ENCODE measurements around the gene GRN.
"Not testable (repeated sequence)": the region's sequence is repeated elsewhere in the genome, so short reads cannot be mapped to it uniquely, and the experiment has no call there.

GRN gene

GRCh38 chr17:44389281-44389680 is 44.2 kb downstream of the GRN start, which contains the start of gene ITGA2B:
Gene ITGA2B (minus strand): TSS chr17:44389649. CDS start chr17:44389473, 176 bp downstream.
- ATAC-seq (replicated peaks; ENCODE audit: extremely low read depth, poor library complexity, severe bottlenecking): no peak
- Mint-ChIP-seq H3K4me1 (peaks cover 9% of the 10 kb centered on the region), H3K27me3 (peaks cover 10% of the 10 kb centered on the region), H3K9me3 (no peaks in the 10 kb centered on the region), H3K4me3 (no peak within 1 kb of the TSS), H3K27ac (ENCODE audit: low read depth) (no peak within 1 kb of the TSS), H3K36me3 (ENCODE audit: insufficient read depth) (no peaks in the 10 kb centered on the region)
- DNase-seq (ENCODE audit: low spot score in 2 of 2): no peak

- Mint-ChIP-seq H3K36me3 (ENCODE audit: insufficient read depth) (no peaks in the 10 kb centered on the region), H3K27ac (ENCODE audit: low read depth) (no peak overlapping the region), H3K9me3 (no peaks in the 10 kb centered on the region), H3K4me3 (no peak overlapping the region), H3K4me1 (peaks cover 9% of the 10 kb centered on the region), H3K27me3 (peaks cover 5% of the 10 kb centered on the region)
- DNase-seq (ENCODE audit: low spot score in 2 of 2) (no peak), ATAC-seq (replicated peaks; ENCODE audit: extremely low read depth, poor library complexity, severe bottlenecking) (no peak)
Observed at GRCh38 chr17:44389723-44390202, 44.7 kb downstream of the GRN start.

GRCh38 chr17:44390250-44390870 is 45.3 kb downstream of the GRN start:
- ATAC-seq (replicated peaks; ENCODE audit: extremely low read depth, poor library complexity, severe bottlenecking): no peak
- Mint-ChIP-seq H3K27ac (ENCODE audit: low read depth) (no peak overlapping the region), H3K4me1 (peaks cover 9% of the 10 kb centered on the region), H3K9me3 (no peaks in the 10 kb centered on the region), H3K4me3 (no peak overlapping the region), H3K36me3 (ENCODE audit: insufficient read depth) (peaks cover under 1% of the 10 kb centered on the region), H3K27me3 (no peaks in the 10 kb centered on the region)
- no peak for DNase-seq (ENCODE audit: low spot score in 2 of 2)

GRCh38 chr17:44394112-44394511 is 49.0 kb downstream of the GRN start:
- DNase-seq (ENCODE audit: low spot score in 2 of 2); H3K4me1 Mint-ChIP-seq; H3K9me3 Mint-ChIP-seq; H3K27me3 Mint-ChIP-seq; H3K27ac Mint-ChIP-seq (ENCODE audit: low read depth); ATAC-seq (replicated peaks; ENCODE audit: extremely low read depth, poor library complexity, severe bottlenecking); H3K4me3 Mint-ChIP-seq: not testable (repeated sequence)
- peaks cover 14% of the 10 kb centered on the region for H3K36me3 Mint-ChIP-seq (ENCODE audit: insufficient read depth)

GRCh38 chr17:44394833-44395232 is 49.7 kb downstream of the GRN start:
- DNase-seq (ENCODE audit: low spot score in 2 of 2) (no peak), ATAC-seq (replicated peaks; ENCODE audit: extremely low read depth, poor library complexity, severe bottlenecking) (no peak)
- H3K27ac Mint-ChIP-seq (ENCODE audit: low read depth): no peak overlapping the region
- no peaks in the 10 kb centered on the region for H3K9me3 Mint-ChIP-seq
- H3K36me3 Mint-ChIP-seq (ENCODE audit: insufficient read depth): peaks cover 22% of the 10 kb centered on the region
- H3K4me1 Mint-ChIP-seq: peaks cover under 1% of the 10 kb centered on the region
- no peak overlapping the region for H3K4me3 Mint-ChIP-seq
- no peaks in the 10 kb centered on the region for H3K27me3 Mint-ChIP-seq

GRCh38 chr17:44396946-44397345 is 51.8 kb downstream of the GRN start:
- peaks cover 35% of the 10 kb centered on the region for H3K36me3 Mint-ChIP-seq (ENCODE audit: insufficient read depth)
- no peak overlapping the region for H3K4me3 Mint-ChIP-seq
- peak overlapping the region; percentile 67 for H3K27ac Mint-ChIP-seq (ENCODE audit: low read depth)
- H3K27me3 Mint-ChIP-seq: no peaks in the 10 kb centered on the region
- no peaks in the 10 kb centered on the region for H3K4me1 Mint-ChIP-seq
- no peak for DNase-seq (ENCODE audit: low spot score in 2 of 2)
- no peak for ATAC-seq (replicated peaks; ENCODE audit: extremely low read depth, poor library complexity, severe bottlenecking)
- no peaks in the 10 kb centered on the region for H3K9me3 Mint-ChIP-seq

GRCh38 chr17:44397479-44398440 is 52.7 kb downstream of the GRN start:
- Mint-ChIP-seq H3K4me3 (no peak overlapping the region), H3K36me3 (ENCODE audit: insufficient read depth) (peaks cover 38% of the 10 kb centered on the region), H3K27me3 (no peaks in the 10 kb centered on the region), H3K4me1 (no peaks in the 10 kb centered on the region), H3K9me3 (no peaks in the 10 kb centered on the region), H3K27ac (ENCODE audit: low read depth) (peak overlapping the region; percentile 71)
- ATAC-seq (replicated peaks; ENCODE audit: extremely low read depth, poor library complexity, severe bottlenecking) (no peak), DNase-seq (ENCODE audit: low spot score in 2 of 2) (no peak)

- ATAC-seq (replicated peaks; ENCODE audit: extremely low read depth, poor library complexity, severe bottlenecking) (no peak), DNase-seq (ENCODE audit: low spot score in 2 of 2) (no peak)
- Mint-ChIP-seq H3K4me3 (no peak overlapping the region), H3K27ac (ENCODE audit: low read depth) (peak overlapping the region; percentile 71), H3K36me3 (ENCODE audit: insufficient read depth) (peaks cover 42% of the 10 kb centered on the region), H3K27me3 (no peaks in the 10 kb centered on the region), H3K4me1 (no peaks in the 10 kb centered on the region), H3K9me3 (no peaks in the 10 kb centered on the region)
Observed at GRCh38 chr17:44398692-44399691, 53.9 kb downstream of the GRN start.

GRCh38 chr17:44400226-44400847 is 55.2 kb downstream of the GRN start:
- Mint-ChIP-seq H3K36me3 (ENCODE audit: insufficient read depth) (peaks cover 48% of the 10 kb centered on the region), H3K4me3 (no peak overlapping the region), H3K27ac (ENCODE audit: low read depth) (peak overlapping the region; percentile 70), H3K27me3 (no peaks in the 10 kb centered on the region), H3K9me3 (no peaks in the 10 kb centered on the region), H3K4me1 (no peaks in the 10 kb centered on the region)
- DNase-seq (ENCODE audit: low spot score in 2 of 2): no peak
- ATAC-seq (replicated peaks; ENCODE audit: extremely low read depth, poor library complexity, severe bottlenecking): no peak

All from central memory CD8-positive, alpha-beta T cell (primary cell).